ENCODE measurements around the gene CCNF.

CCNF gene

GRCh38 chr16:2457267-2457666 lies 28.0 kb downstream of the CCNF start:
- DNase-seq (ENCODE audit: low read depth), result no peak

- no peak for DNase-seq (ENCODE audit: low read depth)
These were observed 28.7 kb downstream of the CCNF start for GRCh38 chr16:2457946-2458345.

- DNase-seq (ENCODE audit: low read depth), result no peak
These were observed 29.8 kb downstream of the CCNF start for GRCh38 chr16:2458887-2459646.

- peak; percentile 97 for DNase-seq (ENCODE audit: low read depth)
These were observed 30.6 kb downstream of the CCNF start, which contains the start of gene TEDC2 for GRCh38 chr16:2459647-2460390. Gene TEDC2 (plus strand): TSS chr16:2460109. CDS start chr16:2460145, 36 bp downstream.

GRCh38 chr16:2460391-2460713 lies 31.1 kb downstream of the CCNF start:
- no peak for DNase-seq (ENCODE audit: low read depth)

DNA sequence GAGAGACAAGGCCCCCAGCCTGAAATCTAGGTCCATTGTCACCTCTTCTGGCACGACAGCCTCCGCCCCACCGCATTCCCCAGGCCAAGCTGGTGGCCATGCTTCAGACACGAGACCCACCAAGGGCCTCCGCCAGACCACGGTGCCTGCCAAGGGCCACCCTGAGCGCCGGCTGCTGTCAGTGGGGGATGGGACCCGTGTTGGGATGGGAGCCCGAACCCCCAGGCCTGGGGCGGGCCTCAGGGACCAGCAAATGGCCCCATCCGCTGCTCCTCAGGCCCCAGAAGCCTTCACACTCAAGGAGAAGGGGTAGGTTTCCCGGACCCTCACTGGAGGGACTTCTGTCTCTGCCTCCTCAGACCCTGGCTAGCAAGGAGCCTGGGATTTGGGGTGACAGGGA lies 31.7 kb downstream of the CCNF start:
- no peak for DNase-seq (ENCODE audit: low read depth)

DNA sequence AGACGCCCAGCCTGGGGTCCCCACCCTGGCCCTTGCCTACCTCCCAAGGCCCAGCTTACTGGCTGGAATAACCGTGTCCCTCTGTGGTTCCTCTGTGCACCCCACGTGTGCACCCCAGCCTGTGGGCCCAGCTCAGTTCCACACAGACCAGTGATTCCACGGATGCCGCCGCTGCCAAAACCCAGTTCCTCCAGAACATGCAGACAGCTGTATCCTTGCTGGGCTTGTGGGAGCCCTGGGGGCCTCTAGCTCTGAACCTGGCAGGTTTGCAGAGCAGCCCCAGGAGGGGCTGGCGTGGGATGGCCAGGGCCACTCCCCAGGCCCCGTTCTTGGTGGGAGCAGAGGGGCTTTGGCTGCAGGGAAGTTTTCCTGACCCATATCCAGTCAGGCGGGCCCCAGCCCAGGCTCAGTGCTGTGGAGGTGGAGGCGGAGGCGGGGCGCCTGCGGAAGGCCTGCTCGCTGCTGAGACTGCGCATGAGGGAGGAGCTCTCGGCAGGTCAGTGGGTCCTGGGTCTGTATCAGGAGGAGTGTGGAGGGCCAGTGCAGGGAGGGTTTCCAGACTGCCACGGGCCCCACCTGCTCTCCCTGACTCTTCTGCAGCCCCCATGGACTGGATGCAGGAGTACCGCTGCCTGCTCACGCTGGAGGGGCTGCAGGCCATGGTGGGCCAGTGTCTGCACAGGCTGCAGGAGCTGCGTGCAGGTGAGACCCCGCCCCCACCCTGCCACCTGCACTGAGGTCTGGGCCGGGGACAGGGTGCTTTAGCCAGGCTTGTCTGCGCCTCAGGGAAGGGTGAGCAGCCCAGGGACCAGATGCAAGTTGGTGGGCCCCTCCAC lies 33.0 kb downstream of the CCNF start:
- no peak for DNase-seq (ENCODE audit: low read depth)

DNA sequence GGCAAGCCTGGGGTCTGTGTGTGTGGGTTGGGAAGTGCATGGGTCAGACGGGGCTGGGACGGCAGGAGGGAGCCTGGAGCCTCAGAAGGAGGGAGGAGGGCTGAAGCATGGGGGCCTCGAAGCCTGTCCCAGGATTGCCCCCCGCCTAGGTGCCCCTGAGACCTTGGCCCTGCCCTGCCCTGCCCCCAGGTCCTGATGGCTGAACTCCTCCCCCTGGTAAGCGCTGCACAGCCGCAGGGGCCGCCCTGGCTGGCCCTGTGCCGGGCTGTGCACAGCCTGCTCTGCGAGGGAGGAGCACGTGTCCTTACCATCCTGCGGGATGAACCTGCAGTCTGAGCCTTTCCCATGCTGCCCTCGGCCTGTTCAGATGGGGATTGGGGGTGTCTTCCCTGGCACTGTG lies 35.1 kb downstream of the CCNF start:
- no peak for DNase-seq (ENCODE audit: low read depth)

DNA sequence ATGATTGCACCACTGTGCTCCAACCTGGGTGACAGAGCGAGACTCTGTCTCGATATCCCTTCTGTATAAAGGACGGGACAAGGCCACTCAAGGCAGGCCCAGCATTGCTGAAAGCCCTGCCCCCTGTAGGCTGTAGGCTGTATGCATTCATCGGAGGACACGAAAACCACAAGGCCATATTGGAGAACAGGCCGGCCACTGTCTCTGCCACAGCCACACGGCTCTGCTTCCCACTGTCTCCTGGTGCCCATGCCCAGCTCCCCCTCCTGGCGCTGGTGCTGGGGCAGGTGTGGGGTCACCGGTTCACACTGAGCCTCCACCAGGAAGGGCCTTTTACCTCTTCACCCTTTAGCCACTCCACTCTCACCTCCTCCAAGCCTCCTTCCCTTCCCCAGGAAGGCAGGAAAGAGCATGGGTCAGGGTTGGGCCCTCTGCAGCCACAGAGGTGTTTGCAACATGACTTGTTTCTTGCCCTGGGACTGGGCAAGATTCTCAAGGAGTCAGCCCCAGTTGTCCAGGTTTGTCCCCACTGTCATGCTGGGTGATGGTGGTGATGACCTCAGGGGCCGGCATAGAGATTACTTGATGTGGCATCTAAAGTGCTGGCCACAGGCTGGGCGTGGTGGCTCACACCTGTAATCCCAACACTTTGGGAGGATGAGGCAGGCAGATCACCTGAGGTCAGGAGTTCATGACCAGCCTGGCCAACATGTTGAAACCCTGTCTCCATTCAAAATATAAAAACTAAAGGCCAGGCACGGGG lies 36.6 kb downstream of the CCNF start:
- DNase-seq (ENCODE audit: low read depth), result no peak

DNA sequence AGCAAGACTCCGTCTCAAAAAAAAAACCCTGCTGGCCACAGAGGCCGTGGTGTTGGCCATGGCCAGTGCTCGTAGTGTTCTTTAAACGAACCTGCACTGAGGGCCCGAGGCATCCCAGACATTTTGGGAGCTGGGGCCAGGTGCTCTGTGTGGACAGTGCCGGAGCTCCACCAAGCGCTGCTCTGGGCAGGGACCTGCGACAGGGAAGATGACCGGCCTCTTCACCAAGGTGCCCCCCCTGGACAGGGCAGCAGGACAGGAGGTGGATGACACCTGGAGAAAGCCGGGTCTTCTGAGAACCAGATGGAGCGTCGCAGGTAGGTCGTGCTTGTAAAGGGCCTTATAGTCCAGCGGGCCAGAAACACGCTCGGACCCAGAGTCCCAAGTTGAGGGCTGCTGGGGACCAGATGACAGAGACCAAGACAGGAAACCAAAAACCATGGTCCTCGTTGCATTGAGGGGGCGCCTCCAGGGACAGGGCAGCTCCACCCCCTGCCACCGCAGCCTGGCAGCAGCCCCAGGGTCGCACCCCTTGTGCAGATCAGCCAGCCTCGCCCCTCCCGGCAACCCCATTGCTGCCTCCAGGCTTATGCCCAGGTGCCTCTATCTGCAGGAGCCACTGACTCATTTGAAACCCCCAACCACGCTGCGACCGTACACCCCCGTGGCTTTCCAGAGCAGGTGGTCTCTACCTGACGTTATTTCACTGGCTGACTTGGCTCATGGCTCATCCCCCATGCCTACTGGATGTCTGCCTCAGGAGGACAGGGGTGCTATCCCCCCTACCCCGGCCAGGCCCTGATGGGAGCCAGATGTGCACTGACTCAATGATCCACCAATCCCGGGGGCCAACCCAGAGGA lies 37.6 kb downstream of the CCNF start:
- DNase-seq (ENCODE audit: low read depth), result no peak

GRCh38 chr16:2467528-2468232 lies 38.4 kb downstream of the CCNF start:
- DNase-seq (ENCODE audit: low read depth), result no peak

GRCh38 chr16:2468233-2468724 lies 39.0 kb downstream of the CCNF start:
- no peak for DNase-seq (ENCODE audit: low read depth)

- no peak for DNase-seq (ENCODE audit: low read depth)
These were observed 39.6 kb downstream of the CCNF start for GRCh38 chr16:2468725-2469398.

DNA sequence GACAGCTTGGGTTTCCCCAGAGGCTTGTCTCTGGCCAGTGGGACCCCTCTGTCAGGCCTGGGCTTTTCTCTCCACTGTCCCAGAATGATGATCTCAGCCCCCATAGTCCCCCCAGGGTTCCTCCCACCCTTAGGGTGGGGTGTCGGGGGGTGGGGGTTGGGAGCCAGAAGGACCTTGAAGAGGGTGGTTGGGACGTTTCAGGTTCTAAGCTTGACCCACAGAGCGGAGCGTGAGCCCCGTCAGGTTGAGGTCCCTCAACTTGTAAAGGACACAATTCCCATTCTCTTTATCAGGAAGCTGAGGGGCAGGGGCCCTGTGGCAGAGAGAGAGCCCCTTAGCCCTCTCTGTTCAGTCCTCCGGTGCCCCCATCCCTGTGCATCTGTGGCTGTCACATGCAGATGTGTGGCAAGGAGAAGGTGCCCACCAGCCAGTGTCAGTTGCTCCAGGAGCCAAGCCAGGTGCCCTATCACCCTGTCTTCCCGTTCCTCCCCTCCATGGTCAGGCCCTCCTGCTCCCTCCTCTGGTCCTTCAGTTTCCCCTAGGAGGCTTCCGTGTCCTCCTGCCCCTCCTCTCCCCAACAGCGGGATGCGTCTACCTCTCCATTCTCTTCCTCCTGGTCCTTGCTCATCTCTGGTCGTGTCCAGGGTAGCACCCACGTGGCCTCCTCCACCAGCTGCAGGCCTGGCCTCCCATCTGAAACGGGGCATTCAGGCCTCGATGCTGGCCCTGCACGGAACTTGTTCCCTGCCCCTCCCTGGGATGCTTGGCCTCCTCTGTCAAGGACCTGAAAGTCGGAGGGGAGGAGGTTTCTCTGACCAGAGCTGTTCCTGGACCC lies 40.4 kb downstream of the CCNF start:
- no peak for DNase-seq (ENCODE audit: low read depth)

DNA sequence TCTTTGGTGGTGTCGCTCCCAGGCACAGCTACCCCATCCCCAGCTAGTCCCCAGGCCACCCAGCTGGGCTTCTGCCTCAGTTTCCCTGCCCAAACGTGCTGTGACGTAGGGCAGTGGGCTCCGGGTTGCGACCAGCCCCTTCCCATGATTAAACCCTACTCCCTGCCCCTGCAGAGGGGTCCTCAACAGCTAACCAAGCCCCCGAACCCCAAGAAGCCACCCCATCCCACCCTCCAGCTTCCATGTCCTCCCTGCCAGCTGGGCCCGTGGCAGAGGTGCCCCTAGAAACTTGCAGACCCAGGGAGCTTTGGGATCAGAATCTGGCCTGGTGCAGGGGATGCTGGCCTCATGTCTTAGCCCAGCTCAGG lies 41.0 kb downstream of the CCNF start:
- no peak for DNase-seq (ENCODE audit: low read depth)

DNA sequence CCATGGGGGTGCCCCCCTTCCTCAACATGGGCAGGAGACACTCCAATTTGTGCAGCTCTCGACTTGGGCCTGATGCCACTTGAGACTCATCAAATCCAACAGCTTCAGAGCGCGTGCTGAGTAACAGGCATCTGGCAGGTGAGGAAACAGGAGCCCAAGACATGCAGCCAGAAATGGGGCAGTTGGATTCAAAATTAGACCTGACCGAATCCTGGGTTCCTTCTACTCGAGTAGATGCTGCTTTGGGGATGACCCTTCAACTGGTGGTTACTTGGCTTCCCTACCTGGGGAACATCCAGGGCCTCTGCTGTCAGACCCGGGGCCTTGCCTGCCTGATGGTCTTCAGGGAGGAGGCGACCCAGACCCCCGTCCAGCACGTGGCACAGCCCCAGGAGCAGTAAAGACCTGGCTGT lies 41.4 kb downstream of the CCNF start:
- no peak for DNase-seq (ENCODE audit: low read depth)

DNA sequence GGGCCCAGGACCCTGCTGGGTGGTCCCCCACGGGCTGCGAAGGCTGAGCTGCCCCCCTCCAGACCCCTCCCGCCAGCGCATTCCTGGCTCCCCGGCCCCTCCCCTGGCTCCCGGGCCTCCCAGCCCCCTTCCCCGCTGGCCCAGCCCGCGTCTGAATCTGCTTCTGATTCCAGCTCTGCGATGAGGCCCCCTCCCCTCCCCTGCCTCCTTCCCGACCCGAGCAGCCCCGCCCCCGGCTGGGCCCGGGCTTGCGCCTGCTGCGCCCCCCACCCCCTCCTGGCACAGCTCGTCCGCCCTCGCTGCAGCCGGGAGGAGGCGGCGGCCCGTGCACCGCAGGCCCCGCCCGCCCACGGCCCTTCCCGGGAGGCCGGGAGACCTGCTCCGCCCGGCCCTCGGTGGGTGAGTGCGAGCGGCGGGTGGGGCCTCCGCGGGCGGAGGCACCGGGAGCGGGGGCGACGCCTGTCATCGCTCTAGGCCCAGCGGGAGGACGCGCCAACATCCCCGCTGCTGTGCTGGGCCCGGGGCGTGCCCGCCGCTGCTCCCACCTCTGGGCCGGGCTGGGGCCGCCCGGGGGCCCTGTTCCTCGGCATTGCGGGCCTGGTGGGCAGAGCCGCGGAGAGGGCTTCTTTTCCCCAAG lies 41.9 kb downstream of the CCNF start, which contains the start of gene NTN3:
Gene NTN3 (plus strand): TSS at position 282 of the 637 bp plus-strand sequence. CDS start 405 bp downstream, outside the sequence.
- DNase-seq (ENCODE audit: low read depth), result no peak
